Measurements from ENCODE around the gene LZIC. TPM values are rescaled to one million over a fixed set of nuclear protein-coding genes. Genes with fewer than 3 reads are reported as not detected.

LZIC gene
- total RNA-seq, 1 donor from 2014 or later = 38.0 TPM

GRCh38 chr1:9883585-9884449 is 59.4 kb downstream of the LZIC start:
- H4K20me1 ChIP-seq (ENCODE audit: insufficient read depth, low read length) = peaks cover 51% of the 10 kb centered on the region
- TF ChIP-seq CTCF (IDR thresholded peaks at IDR 0.05; ENCODE audit: insufficient read depth, low read depth, low read length) (no peak), EZH2 (IDR thresholded peaks at IDR 0.05; ENCODE audit: insufficient read depth, low read length) (no peak)
- no peaks in the 10 kb centered on the region for H3K27me3 Mint-ChIP-seq (ENCODE audit: low read depth, unreplicated experiment)
- H3K27me3 ChIP-seq (ENCODE audit: insufficient read depth, low read length) = no peaks in the 10 kb centered on the region
- H3K4me1 Mint-ChIP-seq (ENCODE audit: low read depth, unreplicated experiment) = peaks cover 26% of the 10 kb centered on the region
- H3K36me3 ChIP-seq (ENCODE audit: insufficient read depth, low read length) = no peaks in the 10 kb centered on the region
- no peak overlapping the region for H3K4me3 ChIP-seq (ENCODE audit: insufficient read depth, low read depth, low read length)
- H3K9me3 ChIP-seq (ENCODE audit: insufficient read depth, low read depth, low read length) = no peaks in the 10 kb centered on the region
- no peaks in the 10 kb centered on the region for H3K79me2 ChIP-seq (ENCODE audit: insufficient read depth, low read length)
- H3K27ac Mint-ChIP-seq (ENCODE audit: unreplicated experiment) = peak overlapping the region; percentile 80
- H2AFZ ChIP-seq (ENCODE audit: low read depth, low read length) = no peak overlapping the region
- H3K4me2 ChIP-seq (ENCODE audit: low read length) = no peak overlapping the region
- H3K36me3 Mint-ChIP-seq (ENCODE audit: low read depth, unreplicated experiment) = peaks cover 14% of the 10 kb centered on the region
- no peak overlapping the region for H3K9ac ChIP-seq (ENCODE audit: low read length)
- no peak overlapping the region for H3K27ac ChIP-seq (ENCODE audit: low read depth, low read length)
- no peak for DNase-seq (ENCODE audit: low read depth)
- H3K4me1 ChIP-seq (ENCODE audit: insufficient read depth, low read length) = peaks cover 12% of the 10 kb centered on the region
- H3K4me3 Mint-ChIP-seq (ENCODE audit: unreplicated experiment) = no peak overlapping the region
- no peak for FAIRE-seq
- H3K9me3 Mint-ChIP-seq (ENCODE audit: unreplicated experiment) = no peaks in the 10 kb centered on the region

- Histone ChIP-seq H3K4me1 (ENCODE audit: insufficient read depth, low read length) (peaks cover 11% of the 10 kb centered on the region), H4K20me1 (ENCODE audit: insufficient read depth, low read length) (peaks cover 59% of the 10 kb centered on the region), H3K9me3 (ENCODE audit: insufficient read depth, low read depth, low read length) (no peaks in the 10 kb centered on the region), H3K36me3 (ENCODE audit: insufficient read depth, low read length) (no peaks in the 10 kb centered on the region), H3K27ac (ENCODE audit: low read depth, low read length) (no peak overlapping the region), H3K4me2 (ENCODE audit: low read length) (no peak overlapping the region), H3K9ac (ENCODE audit: low read length) (no peak overlapping the region), H3K4me3 (ENCODE audit: insufficient read depth, low read depth, low read length) (no peak overlapping the region), H3K79me2 (ENCODE audit: insufficient read depth, low read length) (no peaks in the 10 kb centered on the region), H3K27me3 (ENCODE audit: insufficient read depth, low read length) (no peaks in the 10 kb centered on the region), H2AFZ (ENCODE audit: low read depth, low read length) (no peak overlapping the region)
- Mint-ChIP-seq H3K27ac (ENCODE audit: unreplicated experiment) (peak overlapping the region; percentile 80), H3K4me1 (ENCODE audit: low read depth, unreplicated experiment) (peaks cover 22% of the 10 kb centered on the region), H3K36me3 (ENCODE audit: low read depth, unreplicated experiment) (peaks cover 14% of the 10 kb centered on the region), H3K9me3 (ENCODE audit: unreplicated experiment) (no peaks in the 10 kb centered on the region), H3K27me3 (ENCODE audit: low read depth, unreplicated experiment) (no peaks in the 10 kb centered on the region), H3K4me3 (ENCODE audit: unreplicated experiment) (no peak overlapping the region)
- TF ChIP-seq CTCF (IDR thresholded peaks at IDR 0.05; ENCODE audit: insufficient read depth, low read depth, low read length) (no peak), EZH2 (IDR thresholded peaks at IDR 0.05; ENCODE audit: insufficient read depth, low read length) (no peak)
- DNase-seq (ENCODE audit: low read depth) (no peak), FAIRE-seq (no peak)
Observed at GRCh38 chr1:9882945-9883303, 60.3 kb downstream of the LZIC start.
